ENCODE data around the gene ARMC12.

Gene ARMC12

DNA sequence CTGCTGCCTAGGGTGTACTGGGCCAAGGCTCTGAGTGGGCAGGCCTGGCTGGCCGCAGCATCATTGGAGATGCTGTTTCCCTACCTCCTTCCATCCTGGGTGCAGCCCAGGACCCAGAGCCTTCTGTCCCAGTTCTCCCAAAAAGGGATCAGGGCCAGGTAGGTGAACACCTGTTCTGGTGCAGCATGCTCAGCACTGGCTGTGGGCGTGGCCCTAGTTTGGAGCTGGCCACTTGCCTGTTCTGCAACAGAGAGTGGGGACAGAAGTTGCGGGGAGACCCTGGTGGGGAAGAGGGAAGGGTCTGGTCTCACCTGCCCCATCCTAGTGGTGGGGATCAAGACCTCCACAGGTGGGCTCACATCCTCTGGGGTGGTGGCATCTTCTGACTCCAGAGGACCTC lies 1.4 kb upstream of the ARMC12 start:
- DNase-seq (ENCODE audit: low read depth in 3 of 3) = no peak

DNA sequence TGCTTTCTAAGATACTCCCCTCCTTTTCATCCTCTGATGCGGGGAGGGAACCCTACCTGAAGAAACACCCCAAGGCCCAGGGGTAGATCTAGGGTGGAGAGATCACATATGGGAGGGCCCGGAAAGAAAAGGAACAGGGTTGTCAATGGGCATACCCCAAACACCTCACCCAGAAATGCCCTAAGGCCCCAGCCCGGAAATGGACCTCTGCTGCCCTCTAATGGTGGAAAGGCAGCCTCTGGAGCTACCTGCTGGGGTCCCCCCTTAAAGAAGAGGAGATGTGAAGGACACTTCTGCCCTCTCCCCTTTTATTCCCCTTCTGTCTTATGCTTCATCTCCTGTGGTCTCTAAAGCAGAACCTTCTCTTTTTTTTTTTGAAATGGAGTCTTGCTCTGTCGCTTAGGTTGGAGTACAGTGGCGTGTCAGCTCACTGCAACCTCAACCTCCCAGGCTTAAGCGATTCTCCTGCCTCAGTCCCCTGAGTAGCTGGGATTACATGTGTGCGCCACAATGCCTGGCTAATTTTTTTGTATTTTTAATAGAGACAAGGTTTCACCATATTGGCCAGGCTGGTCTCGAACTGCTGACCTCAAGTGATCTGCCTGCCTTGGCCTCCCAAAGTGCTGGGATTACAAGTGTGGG lies 458 bp upstream of the ARMC12 start:
- peak; percentile 73 to 79 (median 76) for DNase-seq (ENCODE audit: low read depth in 3 of 3)

GRCh38 chr6:35737413-35738211 lies 780 bp downstream of the ARMC12 start:
- no peak for DNase-seq (ENCODE audit: low read depth in 3 of 3)

- DNase-seq (ENCODE audit: low read depth in 3 of 3) = no peak
These were observed 3.1 kb downstream of the ARMC12 start for GRCh38 chr6:35739645-35740524.

DNA sequence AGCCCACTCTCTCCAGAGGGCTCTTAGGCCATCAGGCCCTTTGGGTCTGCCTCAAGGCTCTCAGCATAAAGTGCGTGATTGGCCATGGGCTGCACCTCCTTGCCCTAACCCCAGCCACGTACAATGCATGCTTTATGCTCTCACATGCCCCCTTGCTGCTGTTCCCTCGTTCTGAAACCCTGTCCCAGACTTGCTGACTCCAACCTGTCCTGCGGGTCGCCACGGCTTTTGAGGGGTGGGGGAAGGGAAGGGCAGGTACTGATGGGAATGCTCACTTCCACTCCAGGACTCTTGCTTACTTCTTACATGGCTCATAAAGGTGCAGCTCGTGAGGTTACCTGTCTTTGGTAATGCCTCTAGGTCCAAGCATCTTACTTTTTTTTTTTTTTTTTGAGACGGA lies 6.0 kb downstream of the ARMC12 start:
- no peak for DNase-seq (ENCODE audit: low read depth in 3 of 3)

DNA sequence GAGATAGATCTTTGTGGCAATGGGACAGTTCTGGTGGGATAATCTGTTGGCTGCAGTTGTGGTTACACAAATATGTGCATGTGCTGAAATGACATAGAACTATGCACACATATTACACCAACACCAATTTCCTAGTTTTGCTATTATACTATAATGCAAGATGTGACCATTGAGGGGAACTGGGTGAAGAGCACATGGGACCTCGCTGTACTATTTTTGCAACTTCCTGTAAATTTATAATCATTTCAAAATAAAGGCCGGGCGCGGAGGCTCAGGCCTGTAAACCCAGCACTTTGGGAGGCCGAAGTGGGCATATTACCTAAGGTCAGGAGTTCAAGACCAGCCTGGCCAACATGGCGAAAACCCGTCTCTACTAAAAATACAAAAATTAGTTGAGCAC lies 8.7 kb downstream of the ARMC12 start:
- no peak for DNase-seq (ENCODE audit: low read depth in 3 of 3)

DNA sequence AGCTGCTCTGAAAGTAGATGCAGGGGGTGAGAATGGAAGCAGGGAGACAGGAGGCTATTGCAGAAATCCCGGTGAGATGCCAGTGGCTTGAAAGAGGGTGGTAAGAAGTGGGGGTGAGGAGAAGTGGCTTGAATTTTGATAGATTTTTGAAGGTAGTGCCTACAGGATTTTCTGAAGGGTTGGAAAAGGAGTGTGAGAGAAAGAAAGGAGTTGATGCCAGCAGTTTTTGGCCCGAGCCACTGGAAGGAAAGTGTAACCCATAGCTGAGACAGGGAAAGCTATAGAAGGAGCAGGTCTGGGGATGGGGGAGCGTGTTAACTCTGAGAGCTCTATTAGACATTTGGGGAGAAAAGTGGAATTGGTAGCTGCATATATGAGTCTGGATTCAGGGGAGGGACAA lies 9.7 kb downstream of the ARMC12 start:
- DNase-seq (ENCODE audit: low read depth in 3 of 3) = no peak

GRCh38 chr6:35747877-35748276 lies 11.0 kb downstream of the ARMC12 start:
- DNase-seq (ENCODE audit: low read depth in 3 of 3) = no peak

DNA sequence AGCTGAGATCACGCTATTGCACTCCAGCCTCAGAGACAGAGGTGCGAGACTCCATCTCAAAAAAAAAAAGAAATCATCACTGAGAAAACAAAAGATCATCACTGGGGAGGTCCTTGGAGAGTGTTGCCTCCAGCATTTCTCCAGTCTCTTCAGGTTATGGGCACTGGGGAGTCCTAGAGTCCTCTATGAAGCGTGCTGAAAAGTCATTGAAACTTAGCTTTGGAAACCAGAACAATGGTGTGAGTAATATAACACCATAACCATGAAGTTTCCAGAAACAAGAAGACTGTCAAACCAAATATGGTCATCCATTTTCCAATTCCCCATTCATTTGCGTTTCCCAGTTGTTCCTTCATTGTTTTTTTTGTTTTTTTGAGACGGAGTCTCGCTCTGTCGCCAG lies 13.7 kb downstream of the ARMC12 start:
- no peak for DNase-seq (ENCODE audit: low read depth in 3 of 3)

- DNase-seq (ENCODE audit: low read depth in 3 of 3) = no peak
These were observed 14.8 kb downstream of the ARMC12 start for GRCh38 chr6:35751594-35751993.

DNA sequence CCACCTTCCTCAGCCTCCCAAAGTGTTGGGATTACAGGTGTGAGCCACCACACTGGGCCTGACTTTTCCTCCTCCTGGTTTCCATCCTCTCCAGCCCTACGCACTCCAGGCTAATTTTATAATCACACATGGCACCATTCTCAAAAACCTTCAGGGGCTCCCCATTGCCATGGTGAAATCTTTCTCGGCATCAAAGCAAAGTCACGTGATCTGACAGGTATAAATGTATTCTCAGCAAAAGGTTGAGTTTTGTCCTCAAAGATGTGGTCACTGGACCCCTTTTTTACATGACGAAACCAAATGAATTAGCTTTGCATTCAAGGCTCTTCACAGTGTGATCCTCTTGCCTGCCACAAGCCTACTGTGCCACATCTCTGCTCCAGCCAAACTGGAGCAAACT lies 15.5 kb downstream of the ARMC12 start:
- DNase-seq (ENCODE audit: low read depth in 3 of 3) = no peak

- no peak for DNase-seq (ENCODE audit: low read depth in 3 of 3)
These were observed 17.8 kb downstream of the ARMC12 start for GRCh38 chr6:35754452-35755277.

DNA sequence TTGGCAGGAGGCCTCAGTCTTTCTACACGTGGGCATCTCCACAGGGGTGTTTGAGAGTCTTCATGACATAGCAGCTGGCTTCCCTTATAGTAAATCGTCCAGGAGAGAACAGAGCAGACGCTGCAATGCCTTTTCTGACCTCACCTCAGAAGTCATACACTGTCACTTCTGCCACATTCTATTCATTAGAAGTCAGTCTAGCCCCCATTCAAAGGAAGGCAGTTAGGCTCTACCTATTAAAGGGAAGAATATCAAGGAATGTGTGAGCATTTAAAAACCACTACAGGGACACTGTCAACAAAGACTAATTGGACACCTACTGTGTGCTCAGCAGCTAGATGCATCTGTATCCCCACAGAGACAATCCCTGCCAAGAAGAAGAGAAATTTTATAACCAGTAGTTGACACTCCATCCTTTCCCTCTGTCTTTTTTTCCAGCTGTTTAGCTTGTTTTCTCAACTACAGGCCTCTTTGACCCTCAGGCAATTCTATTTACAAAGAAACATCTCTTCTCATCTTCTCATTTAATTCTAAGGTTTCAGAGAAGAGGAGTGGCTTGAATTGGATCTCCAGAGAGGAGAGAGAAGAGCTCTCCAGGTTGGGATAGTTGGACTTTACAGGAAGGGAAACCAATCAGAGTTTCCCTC lies 18.6 kb downstream of the ARMC12 start:
- no peak for DNase-seq (ENCODE audit: low read depth in 3 of 3)

DNA sequence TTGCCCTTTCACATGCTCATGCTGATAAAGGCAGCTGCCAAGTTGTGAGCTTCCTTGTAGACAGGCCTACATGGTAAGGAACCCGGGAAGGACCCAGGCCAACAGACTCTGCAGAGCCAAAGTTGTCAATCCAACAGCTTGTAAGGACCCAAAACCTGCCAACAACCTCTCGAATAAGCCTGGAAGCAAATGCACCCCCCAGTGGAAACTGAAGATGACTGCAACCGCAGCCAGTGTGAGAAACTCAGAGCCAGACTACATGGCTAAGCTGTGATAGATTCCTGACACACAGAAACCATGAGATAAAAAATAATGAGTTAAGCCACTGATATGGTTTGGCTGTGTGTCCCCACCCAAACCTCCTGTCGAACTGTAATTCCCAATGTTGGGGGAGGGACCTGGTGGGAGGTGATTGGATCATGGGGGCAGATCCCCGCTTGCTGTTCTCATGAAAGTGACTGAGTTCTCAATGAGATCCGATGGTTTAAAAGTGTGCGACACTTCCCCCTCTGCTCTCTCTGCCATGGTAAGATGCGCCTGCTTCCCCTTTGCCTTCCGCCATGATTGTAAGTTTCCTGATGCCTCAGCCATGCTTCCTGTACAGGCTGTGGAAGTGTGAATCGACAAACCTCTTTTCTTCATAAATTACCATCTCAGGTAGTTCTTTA lies 20.8 kb downstream of the ARMC12 start:
- no peak for DNase-seq (ENCODE audit: low read depth in 3 of 3)

DNA sequence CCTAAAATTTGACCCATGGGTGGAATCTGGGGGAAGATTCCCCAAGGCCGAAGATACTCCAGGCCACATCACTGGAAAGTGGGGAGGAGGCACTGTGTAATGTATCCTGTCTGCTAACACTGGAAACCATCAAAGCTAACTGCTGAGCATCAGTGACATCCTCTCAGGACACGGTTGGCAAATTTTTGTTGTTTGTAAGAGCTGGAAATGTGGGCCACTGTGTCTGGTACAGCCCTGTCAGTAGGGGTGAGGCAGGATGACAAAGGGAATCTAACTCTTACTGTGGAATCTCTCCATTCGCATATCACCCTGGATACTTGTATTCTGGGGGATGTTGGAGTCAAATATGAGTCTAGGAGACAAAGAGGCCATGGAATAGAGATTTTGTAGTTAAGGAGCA lies 22.6 kb downstream of the ARMC12 start:
- no peak for DNase-seq (ENCODE audit: low read depth in 3 of 3)

GRCh38 chr6:35765739-35766138 lies 28.9 kb downstream of the ARMC12 start:
- DNase-seq (ENCODE audit: low read depth in 3 of 3) = no peak

DNA sequence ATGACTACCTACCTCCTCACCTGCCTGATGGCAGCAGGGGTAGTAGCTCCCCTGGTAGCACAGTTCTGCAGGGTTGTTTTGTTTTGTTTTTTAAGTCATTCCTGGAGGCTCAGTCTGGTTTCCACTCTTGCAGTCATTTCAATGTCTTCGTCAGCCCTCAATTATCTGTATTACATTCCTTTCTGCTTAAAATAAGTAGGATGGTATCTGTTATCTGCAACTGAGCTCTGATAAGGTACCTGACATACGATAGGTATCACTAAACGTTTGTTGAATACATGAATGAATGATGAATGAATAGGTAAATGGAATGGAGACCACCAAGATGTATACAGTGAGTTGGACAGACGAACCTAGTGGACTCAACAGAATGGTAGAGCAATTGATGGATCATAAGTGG lies 32.4 kb downstream of the ARMC12 start:
- DNase-seq (ENCODE audit: low read depth in 3 of 3) = no peak

DNA sequence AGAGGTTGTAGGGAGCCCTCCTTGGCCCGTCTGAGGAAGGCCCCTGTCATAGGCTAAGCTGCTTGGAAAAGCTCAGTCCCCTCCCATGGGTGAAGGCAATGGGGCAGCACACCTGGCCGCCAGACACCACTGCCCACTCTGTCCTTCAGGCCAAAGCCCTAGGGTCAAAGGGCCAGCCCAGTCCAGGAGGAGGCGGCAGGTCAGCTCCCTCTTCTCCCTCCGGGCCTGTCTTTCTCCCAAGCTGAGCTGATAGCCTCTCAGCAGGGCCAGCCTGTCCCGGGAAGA lies 34.5 kb downstream of the ARMC12 start:
- no peak for DNase-seq (ENCODE audit: low read depth in 3 of 3)

DNA sequence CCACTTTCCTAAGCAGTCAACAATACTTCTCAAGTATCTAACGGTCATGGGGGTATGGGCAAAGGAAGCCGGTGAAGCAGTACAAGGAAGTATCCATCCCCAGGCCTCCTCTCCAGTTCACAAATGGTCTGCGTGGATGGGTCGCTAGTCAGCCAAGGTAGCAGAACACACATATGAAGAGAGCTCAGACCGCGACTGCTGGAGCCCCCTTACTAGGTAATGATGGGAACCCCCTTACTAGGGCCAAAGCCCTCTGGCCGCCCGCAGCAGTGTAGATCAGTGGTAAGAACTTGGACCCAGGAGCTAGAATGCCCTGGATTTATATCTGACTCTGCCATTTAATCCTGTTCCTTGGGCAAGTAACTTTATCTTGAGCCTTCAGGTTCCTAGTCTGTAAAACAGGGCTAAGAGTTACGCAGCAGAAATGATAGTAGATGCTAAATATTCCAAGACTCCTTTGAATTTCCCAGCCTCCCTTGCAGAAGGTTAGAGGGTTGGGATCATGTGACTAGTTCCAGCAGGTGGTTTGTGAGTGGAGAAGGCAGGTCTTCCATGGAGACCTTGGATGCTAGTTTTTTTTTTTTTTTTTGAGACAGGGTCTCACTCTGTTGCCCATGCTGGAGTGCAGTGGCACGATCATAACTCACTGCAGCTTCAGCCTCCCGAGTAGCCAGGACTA lies 37.4 kb downstream of the ARMC12 start:
- DNase-seq (ENCODE audit: low read depth in 3 of 3) = no peak

DNA sequence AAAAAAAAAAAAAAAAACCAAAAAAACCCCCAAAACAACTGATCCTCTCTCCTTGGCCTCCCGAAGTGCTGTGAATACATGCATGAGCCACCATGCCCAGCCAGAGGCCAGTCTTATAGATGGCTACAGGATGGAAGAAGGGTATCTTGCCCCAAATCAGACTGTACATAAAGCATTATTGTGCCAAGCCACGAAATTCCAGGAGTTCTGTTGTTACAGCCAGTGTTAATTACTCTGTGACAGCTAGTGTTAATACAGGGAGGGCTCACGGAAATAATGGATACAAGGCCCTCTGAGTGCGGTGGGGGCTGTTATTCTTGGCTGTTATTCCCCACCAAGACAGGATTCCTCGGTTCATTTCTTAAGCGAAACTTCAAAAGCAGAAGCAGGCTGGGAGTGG lies 38.2 kb downstream of the ARMC12 start:
- DNase-seq (ENCODE audit: low read depth in 3 of 3) = no peak

Measured in stimulated activated CD4-positive, alpha-beta T cell treated with anti-CD3 and anti-CD28 coated beads, TNF-alpha, amount 100 ng/mL, for 4 hours (primary cell).